ENCODE measurements around the gene GREB1L.

- TF ChIP-seq CTCF (IDR thresholded peaks at IDR 0.05) = no peak
- TF ChIP-seq POLR2A (IDR thresholded peaks at IDR 0.05) = no peak
- TF ChIP-seq POLR2AphosphoS5 (IDR thresholded peaks at IDR 0.05) = no peak
Observed at GRCh38 chr18:21398121-21398520, 156.1 kb downstream of the GREB1L start.
